HG03064 (cell line): ENCODE results near the gene SLA2.
A peak's percentile ranks its signal among the peaks of the same experiment; 100 is the strongest.
"Not testable (repeated sequence)": the region's sequence is repeated elsewhere in the genome, so short reads cannot be mapped to it uniquely, and the experiment has no call there.

ENCODE experiments used
- ATAC-seq: cut with Tn5 transposase; IDR thresholded peaks from one replicate; pipeline ENCODE4 v1.9.1; 2021; ENCODE audit warnings: low read depth; ENCODE audit not compliant: unreplicated experiment

The SLA2 gene

GRCh38 chr20:36578356-36579041, 67.5 kb downstream of the SLA2 start:
- ATAC-seq: no peak

- ATAC-seq: no peak
Measured at GRCh38 chr20:36576081-36576445, 69.9 kb downstream of the SLA2 start.

GRCh38 chr20:36574366-36575135, 71.4 kb downstream of the SLA2 start:
- ATAC-seq: no peak

GRCh38 chr20:36573798-36574365, 72.1 kb downstream of the SLA2 start:
- no peak for ATAC-seq

- peak; percentile 55 for ATAC-seq
Measured at GRCh38 chr20:36573103-36573797, 72.7 kb downstream of the SLA2 start, which contains the start of gene TGIF2. Gene TGIF2, plus strand, starts transcription at chr20:36573597. Its CDS starts 5,178 bp downstream, at chr20:36578775.

GRCh38 chr20:36572701-36573102, 73.3 kb downstream of the SLA2 start:
- peak; percentile 11 for ATAC-seq

- no peak for ATAC-seq
Measured at GRCh38 chr20:36571564-36572504, 74.2 kb downstream of the SLA2 start.

GRCh38 chr20:36569847-36570429, 76.1 kb downstream of the SLA2 start:
- no peak for ATAC-seq

- no peak for ATAC-seq
Measured at GRCh38 chr20:36565520-36565919, 80.5 kb downstream of the SLA2 start.

- not testable (repeated sequence) for ATAC-seq
Measured at GRCh38 chr20:36564726-36565121, 81.3 kb downstream of the SLA2 start.

- ATAC-seq: not testable (repeated sequence)
Measured at GRCh38 chr20:36564078-36564725, 81.8 kb downstream of the SLA2 start.

GRCh38 chr20:36563374-36563773, 82.6 kb downstream of the SLA2 start:
- no peak for ATAC-seq

- no peak for ATAC-seq
Measured at GRCh38 chr20:36562724-36563123, 83.3 kb downstream of the SLA2 start.
